GM12892 (cell line): ENCODE data around the gene DTNBP1.

Source experiments
- POLR2A ChIP-seq: IDR thresholded peaks from 2 replicates; pipeline ENCODE4 v1.6.1; 2011; ENCODE audit warnings: low read depth, low read length, control low read depth
- POLR2AphosphoS5 ChIP-seq: IDR thresholded peaks from 2 replicates; pipeline ENCODE4 v1.6.1; 2011; ENCODE audit warnings: low read depth, low read length, control low read depth
- TAF1 ChIP-seq: IDR thresholded peaks from 2 replicates; pipeline ENCODE4 v1.6.1; 2011; ENCODE audit warnings: low read depth, mild to moderate bottlenecking, control low read depth, low read length, borderline replicate concordance

DNA sequence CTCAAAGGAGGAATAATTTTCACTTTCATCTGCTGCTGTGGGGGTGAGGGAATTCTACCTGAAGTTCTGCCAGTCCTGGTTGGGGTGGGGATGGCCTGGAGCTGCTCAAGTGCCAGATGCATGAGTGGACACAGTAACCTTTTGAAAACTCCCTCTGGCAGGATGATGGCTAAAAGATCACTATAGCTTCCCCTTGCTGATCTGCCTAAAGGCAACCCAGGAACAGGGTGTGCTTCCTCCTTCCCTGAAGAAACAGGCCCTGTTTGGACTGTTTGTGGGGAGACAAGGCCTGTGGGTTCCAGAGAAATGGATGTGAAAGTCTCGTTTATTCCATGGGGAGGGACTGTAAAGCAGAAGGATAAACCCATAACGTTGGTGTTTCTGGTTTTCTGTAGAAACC, 176.9 kb downstream of the DTNBP1 start:
- no peak for TF ChIP-seq POLR2A
- TF ChIP-seq POLR2AphosphoS5 = no peak
- no peak for TF ChIP-seq TAF1
